Measurements from ENCODE around the gene CFAP299.

CFAP299 gene

GRCh38 chr4:80999943-81000342, 664.4 kb downstream of the CFAP299 start:
- TF ChIP-seq CTCF (conservative IDR thresholded peaks at IDR 0.05; ENCODE audit: low read length): no peak
- H3K4me3 ChIP-seq (ENCODE audit: low read length): no peak overlapping the region
- DNase-seq (ENCODE audit: low read depth): no peak

- no peak for TF ChIP-seq CTCF (conservative IDR thresholded peaks at IDR 0.05; ENCODE audit: low read length)
- H3K4me3 ChIP-seq (ENCODE audit: low read length): no peak overlapping the region
- no peak for DNase-seq (ENCODE audit: low read depth)
These were observed 668.1 kb downstream of the CFAP299 start for GRCh38 chr4:81003597-81004111.

- no peak for TF ChIP-seq CTCF (conservative IDR thresholded peaks at IDR 0.05; ENCODE audit: low read length)
- no peak overlapping the region for H3K4me3 ChIP-seq (ENCODE audit: low read length)
- no peak for DNase-seq (ENCODE audit: low read depth)
These were observed 671.9 kb downstream of the CFAP299 start for GRCh38 chr4:81007417-81007816.
